CD4-positive, CD25-positive, alpha-beta regulatory T cell (primary cell): ENCODE data around the gene ACVRL1. TPM values are rescaled to one million over a fixed set of nuclear protein-coding genes. Genes with fewer than 3 reads are reported as not detected.

ENCODE experiments used
- ATAC-seq, 2 donors: fragments of 150-1000 bp; cut with Tn5 transposase; one replicate each; pipeline ENCODE4 v1.10.0; 2021; ENCODE audit warnings: low read depth in 2 of 2, moderate number of reproducible peaks in 2 of 2, moderate library complexity in 1 of 2
- DNase-seq, 3 donors: peaks; one replicate each; pipeline versions ENCODE4 v3.0.0 to v3.0.0-alpha.2; 2012 to 2022; ENCODE audit warnings: mixed read lengths in 1 of 3
- H3K27ac ChIP-seq: one replicate; pipeline ENCODE4 v1.7.0; 2013; ENCODE audit warnings: mild to moderate bottlenecking, low read length; ENCODE audit not compliant: insufficient read depth, poor library complexity, severe bottlenecking
- H3K27me3 ChIP-seq: one replicate; pipeline ENCODE4 v1.7.0; 2013; ENCODE audit warnings: low read length; ENCODE audit not compliant: control insufficient read depth, insufficient read depth
- H3K36me3 ChIP-seq: one replicate; pipeline ENCODE4 v1.7.0; 2013; ENCODE audit warnings: mild to moderate bottlenecking, low read length, moderate library complexity; ENCODE audit not compliant: control insufficient read depth, insufficient read depth
- H3K4me1 ChIP-seq: 2 replicates; pipeline ENCODE4 v1.7.0; 2013; ENCODE audit warnings: mild to moderate bottlenecking, low read length; ENCODE audit not compliant: insufficient read depth, control insufficient read depth, poor library complexity, severe bottlenecking
- H3K4me3 ChIP-seq: one replicate; pipeline ENCODE4 v1.7.0; 2013; ENCODE audit warnings: low read depth, mild to moderate bottlenecking, low read length, moderate library complexity
- H3K9me3 ChIP-seq, 2 experiments: 1 replicate in 1 of 2; 2 replicates in 1 of 2; pipeline ENCODE4 v1.7.0; 2013; ENCODE audit warnings: low read length in 2 of 2, mild to moderate bottlenecking in 1 of 2, moderate library complexity in 1 of 2; ENCODE audit not compliant: control insufficient read depth in 2 of 2
- H3K27ac Mint-ChIP-seq, 3 donors: one replicate each; pipeline ENCODE4 v1.8.0; 2020 to 2022; ENCODE audit warnings: mild to moderate bottlenecking in 3 of 3, mixed read lengths in 3 of 3, moderate library complexity in 2 of 3
- H3K27me3 Mint-ChIP-seq: one replicate; pipeline ENCODE4 v1.8.0; 2022; ENCODE audit warnings: mild to moderate bottlenecking, mixed read lengths
- H3K36me3 Mint-ChIP-seq: one replicate; pipeline ENCODE4 v1.8.0; 2020; ENCODE audit warnings: mixed read lengths
- H3K4me1 Mint-ChIP-seq, 4 donors: one replicate each; pipeline ENCODE4 v1.8.0; 2020 to 2022; ENCODE audit warnings: mixed read lengths in 4 of 4, mild to moderate bottlenecking in 1 of 4
- H3K4me3 Mint-ChIP-seq, 4 donors: one replicate each; pipeline ENCODE4 v1.8.0; 2020 to 2022; ENCODE audit warnings: mild to moderate bottlenecking in 4 of 4, mixed read lengths in 4 of 4, moderate library complexity in 3 of 4
- H3K9me3 Mint-ChIP-seq, 7 donors: one replicate each; pipeline ENCODE4 v1.8.0; 2020 to 2022; ENCODE audit warnings: mixed read lengths in 7 of 7, mild to moderate bottlenecking in 3 of 7, moderate library complexity in 2 of 7
- polyA plus RNA-seq, 4 donors: library from polyadenylated mRNA; unstranded; fragments of 300-500 nt; fragmentation: Illumina TruSeq; gene quantifications; one replicate each; pipeline ENCODE4 v1.2.3, GENCODE V29; 2021
- total RNA-seq: library from RNA; stranded (reverse); gene quantifications from one replicate; pipeline ENCODE4 v1.2.3, GENCODE V29; 2022

ACVRL1 gene
- total RNA-seq, result not detected
- not detected for polyA plus RNA-seq

- DNase-seq (no peak), ATAC-seq (no peak)
- Histone ChIP-seq H3K4me1 (no peaks in the 10 kb centered on the region), H3K27ac (no peak within 1 kb of the TSS), H3K36me3 (no peaks in the 10 kb centered on the region), H3K27me3 (peaks cover 16% of the 10 kb centered on the region), H3K9me3 (no peaks in the 10 kb centered on the region), H3K4me3 (no peak within 1 kb of the TSS)
- peaks cover 0 to 2% (median 0%) of the 10 kb centered on the region in 4 donors for H3K4me1 Mint-ChIP-seq
- H3K9me3 Mint-ChIP-seq, result peaks cover 0 to 2% (median 0%) of the 10 kb centered on the region in 7 donors
- H3K36me3 Mint-ChIP-seq, result no peaks in the 10 kb centered on the region
- H3K27me3 Mint-ChIP-seq, result peaks cover 34% of the 10 kb centered on the region
- H3K4me3 Mint-ChIP-seq, result peak within 1 kb of the TSS in 1 of 4 donors; percentile 19
- H3K27ac Mint-ChIP-seq, result peak within 1 kb of the TSS in 1 of 3 donors; percentile 71
These were observed at the start of gene ACVRL1 for GRCh38 chr12:51907083-51907855. Gene ACVRL1 (plus strand): TSS chr12:51907504. CDS start chr12:51912475, 4,971 bp downstream.

- Histone ChIP-seq H3K9me3 (no peaks in the 10 kb centered on the region), H3K36me3 (no peaks in the 10 kb centered on the region), H3K27me3 (peaks cover 11% of the 10 kb centered on the region), H3K4me1 (peaks cover 6% of the 10 kb centered on the region), H3K4me3 (no peak overlapping the region), H3K27ac (no peak overlapping the region)
- H3K4me3 Mint-ChIP-seq, result no peak overlapping the region
- ATAC-seq (no peak), DNase-seq (no peak)
- H3K27ac Mint-ChIP-seq, result no peak overlapping the region
- peaks cover 52% of the 10 kb centered on the region for H3K27me3 Mint-ChIP-seq
- H3K4me1 Mint-ChIP-seq, result peaks cover 0 to 10% (median 2%) of the 10 kb centered on the region in 4 donors
- H3K9me3 Mint-ChIP-seq, result no peaks in the 10 kb centered on the region
- H3K36me3 Mint-ChIP-seq, result no peaks in the 10 kb centered on the region
These were observed 46.3 kb upstream of the ACVRL1 start for GRCh38 chr12:51860986-51861385.

GRCh38 chr12:51862947-51863346 lies 44.4 kb upstream of the ACVRL1 start:
- Histone ChIP-seq H3K27ac (no peak overlapping the region), H3K4me1 (peaks cover 6% of the 10 kb centered on the region), H3K9me3 (no peaks in the 10 kb centered on the region), H3K27me3 (peaks cover 13% of the 10 kb centered on the region), H3K36me3 (no peaks in the 10 kb centered on the region), H3K4me3 (no peak overlapping the region)
- peak overlapping the region in 1 of 4 donors; percentile 22 for H3K4me3 Mint-ChIP-seq
- H3K4me1 Mint-ChIP-seq, result peaks cover 0 to 11% (median 3%) of the 10 kb centered on the region in 4 donors
- DNase-seq, result no peak
- H3K27me3 Mint-ChIP-seq, result peaks cover 61% of the 10 kb centered on the region
- no peak overlapping the region for H3K27ac Mint-ChIP-seq
- no peaks in the 10 kb centered on the region for H3K36me3 Mint-ChIP-seq
- no peak for ATAC-seq
- H3K9me3 Mint-ChIP-seq, result peaks cover 0 to 2% (median 0%) of the 10 kb centered on the region in 7 donors

- H3K9me3 Mint-ChIP-seq, result peaks cover 0 to 2% (median 0%) of the 10 kb centered on the region in 7 donors
- H3K27ac Mint-ChIP-seq, result no peak overlapping the region
- H3K4me3 ChIP-seq, result no peak overlapping the region
- peaks cover 13% of the 10 kb centered on the region for H3K27me3 ChIP-seq
- H3K36me3 ChIP-seq, result no peaks in the 10 kb centered on the region
- DNase-seq (no peak), ATAC-seq (no peak)
- H3K9me3 ChIP-seq, result no peaks in the 10 kb centered on the region
- peaks cover 0 to 15% (median 4%) of the 10 kb centered on the region in 4 donors for H3K4me1 Mint-ChIP-seq
- peaks cover 6% of the 10 kb centered on the region for H3K4me1 ChIP-seq
- peaks cover 66% of the 10 kb centered on the region for H3K27me3 Mint-ChIP-seq
- no peak overlapping the region for H3K4me3 Mint-ChIP-seq
- H3K27ac ChIP-seq, result no peak overlapping the region
- H3K36me3 Mint-ChIP-seq, result no peaks in the 10 kb centered on the region
These were observed 43.9 kb upstream of the ACVRL1 start for GRCh38 chr12:51863363-51863932.

- H3K27me3 Mint-ChIP-seq, result peaks cover 66% of the 10 kb centered on the region
- H3K27ac ChIP-seq, result no peak overlapping the region
- ATAC-seq (peak; percentile 49), DNase-seq (no peak)
- peaks cover 13% of the 10 kb centered on the region for H3K27me3 ChIP-seq
- H3K9me3 Mint-ChIP-seq, result peaks cover 0 to 4% (median 0%) of the 10 kb centered on the region in 7 donors
- H3K4me3 Mint-ChIP-seq, result peak overlapping the region in 1 of 4 donors; percentile 43
- H3K27ac Mint-ChIP-seq, result no peak overlapping the region
- no peaks in the 10 kb centered on the region for H3K36me3 ChIP-seq
- no peaks in the 10 kb centered on the region for H3K36me3 Mint-ChIP-seq
- H3K4me3 ChIP-seq, result no peak overlapping the region
- H3K4me1 Mint-ChIP-seq, result peaks cover 0 to 21% (median 4%) of the 10 kb centered on the region in 4 donors
- H3K4me1 ChIP-seq, result peaks cover 6% of the 10 kb centered on the region
- no peaks in the 10 kb centered on the region for H3K9me3 ChIP-seq
These were observed 43.1 kb upstream of the ACVRL1 start for GRCh38 chr12:51863933-51864832.

GRCh38 chr12:51864833-51865670 lies 42.3 kb upstream of the ACVRL1 start:
- Histone ChIP-seq H3K27me3 (peaks cover 13% of the 10 kb centered on the region), H3K9me3 (no peaks in the 10 kb centered on the region), H3K4me1 (peaks cover 6% of the 10 kb centered on the region), H3K36me3 (no peaks in the 10 kb centered on the region), H3K4me3 (no peak overlapping the region), H3K27ac (no peak overlapping the region)
- no peak overlapping the region for H3K27ac Mint-ChIP-seq
- peaks cover 0 to 4% (median 0%) of the 10 kb centered on the region in 7 donors for H3K9me3 Mint-ChIP-seq
- peak overlapping the region in 1 of 4 donors; percentile 43 for H3K4me3 Mint-ChIP-seq
- DNase-seq (no peak), ATAC-seq (no peak)
- no peaks in the 10 kb centered on the region for H3K36me3 Mint-ChIP-seq
- H3K27me3 Mint-ChIP-seq, result peaks cover 68% of the 10 kb centered on the region
- H3K4me1 Mint-ChIP-seq, result peaks cover 0 to 23% (median 4%) of the 10 kb centered on the region in 4 donors
